ENCODE data around the gene HERC5. TPM values are rescaled to one million over a fixed set of nuclear protein-coding genes. Genes with fewer than 3 reads are reported as not detected.

HERC5 gene
- polyA plus RNA-seq, 1 donor from 2014 or later = 0.59 TPM

- Histone ChIP-seq H3K36me3 (ENCODE audit: insufficient read depth, low read length) (no peaks in the 10 kb centered on the region), H3K4me3 (ENCODE audit: low read length) (no peak overlapping the region), H3K79me2 (replicated peaks; ENCODE audit: insufficient read depth, low read length) (no peaks in the 10 kb centered on the region), H3K4me2 (ENCODE audit: low read length) (no peak overlapping the region), H3K27me3 (ENCODE audit: insufficient read depth, low read depth, low read length) (no peaks in the 10 kb centered on the region), H3K9me3 (ENCODE audit: low read length) (no peaks in the 10 kb centered on the region), H3K9me2 (ENCODE audit: insufficient read depth, low read length) (no peaks in the 10 kb centered on the region), H4K20me1 (ENCODE audit: insufficient read depth) (no peaks in the 10 kb centered on the region), H2AFZ (ENCODE audit: low read depth, low read length) (no peak overlapping the region), H3K27ac (ENCODE audit: low read length) (no peak overlapping the region), H3F3A (ENCODE audit: insufficient read depth, low read length, poor library complexity, severe bottlenecking) (no peaks in the 10 kb centered on the region), H3K9ac (ENCODE audit: low read length) (no peak overlapping the region)
- TF ChIP-seq SMC3 (conservative IDR thresholded peaks at IDR 0.05; ENCODE audit: poor library complexity) = no peak
- no peak for TF ChIP-seq REST (IDR thresholded peaks at IDR 0.05; ENCODE audit: borderline replicate concordance)
- TF ChIP-seq EZH2 (IDR thresholded peaks at IDR 0.05; ENCODE audit: borderline replicate concordance, insufficient read depth, low read length, poor library complexity, severe bottlenecking) = no peak
These were observed 37.0 kb upstream of the HERC5 start for GRCh38 chr4:88419874-88420273.

GRCh38 chr4:88420844-88421243 lies 36.1 kb upstream of the HERC5 start:
- Histone ChIP-seq H3K79me2 (replicated peaks; ENCODE audit: insufficient read depth, low read length) (no peaks in the 10 kb centered on the region), H3K9me3 (ENCODE audit: low read length) (no peaks in the 10 kb centered on the region), H3K4me2 (ENCODE audit: low read length) (no peak overlapping the region), H4K20me1 (ENCODE audit: insufficient read depth) (no peaks in the 10 kb centered on the region), H3F3A (ENCODE audit: insufficient read depth, low read length, poor library complexity, severe bottlenecking) (no peaks in the 10 kb centered on the region), H3K9ac (ENCODE audit: low read length) (no peak overlapping the region), H3K9me2 (ENCODE audit: insufficient read depth, low read length) (no peaks in the 10 kb centered on the region), H3K4me3 (ENCODE audit: low read length) (no peak overlapping the region), H3K36me3 (ENCODE audit: insufficient read depth, low read length) (no peaks in the 10 kb centered on the region), H3K27me3 (ENCODE audit: insufficient read depth, low read depth, low read length) (no peaks in the 10 kb centered on the region), H2AFZ (ENCODE audit: low read depth, low read length) (no peak overlapping the region), H3K27ac (ENCODE audit: low read length) (no peak overlapping the region)
- TF ChIP-seq REST (IDR thresholded peaks at IDR 0.05; ENCODE audit: borderline replicate concordance) = no peak
- TF ChIP-seq POLR2AphosphoS5 (IDR thresholded peaks at IDR 0.05) = no peak
- TF ChIP-seq TAF1 (IDR thresholded peaks at IDR 0.05; ENCODE audit: low read depth) = no peak
- no peak for TF ChIP-seq EP300 (conservative IDR thresholded peaks at IDR 0.05; ENCODE audit: poor library complexity, severe bottlenecking)
- TF ChIP-seq MXI1 (conservative IDR thresholded peaks at IDR 0.05; ENCODE audit: poor library complexity, severe bottlenecking) = no peak
- no peak for TF ChIP-seq EZH2 (IDR thresholded peaks at IDR 0.05; ENCODE audit: borderline replicate concordance, insufficient read depth, low read length, poor library complexity, severe bottlenecking)
- no peak for TF ChIP-seq CTCF (IDR thresholded peaks at IDR 0.05; ENCODE audit: poor library complexity, severe bottlenecking)
- no peak for TF ChIP-seq RAD21 (conservative IDR thresholded peaks at IDR 0.05)
- no peak for TF ChIP-seq SMC3 (conservative IDR thresholded peaks at IDR 0.05; ENCODE audit: poor library complexity)

All from neural cell (in vitro differentiated cells).